HUES64 (cell line): ENCODE results near the gene ABAT.

Experiments used
- H3K27ac ChIP-seq: 2 replicates; pipeline ENCODE4 v1.7.0; 2013; ENCODE audit warnings: low read depth, low read length, inconsistent platforms
- H3K27me3 ChIP-seq: 2 replicates; pipeline ENCODE4 v1.6.1; 2013; ENCODE audit warnings: mild to moderate bottlenecking, low read length; ENCODE audit not compliant: insufficient read depth
- H3K36me3 ChIP-seq: 2 replicates; pipeline ENCODE4 v1.6.1; 2013; ENCODE audit warnings: mild to moderate bottlenecking, low read length; ENCODE audit not compliant: insufficient read depth
- H3K4me1 ChIP-seq: 2 replicates; pipeline ENCODE4 v1.6.1; 2013; ENCODE audit warnings: mild to moderate bottlenecking, low read length, moderate library complexity; ENCODE audit not compliant: insufficient read depth
- H3K4me3 ChIP-seq: 2 replicates; pipeline ENCODE4 v1.5.1; 2013; ENCODE audit warnings: mild to moderate bottlenecking, low read length, moderate library complexity
- H3K9ac ChIP-seq: 2 replicates; pipeline ENCODE4 v1.6.1; 2013; ENCODE audit warnings: mild to moderate bottlenecking, low read depth, low read length
- H3K9me3 ChIP-seq: 2 replicates; pipeline ENCODE4 v1.6.1; 2013; ENCODE audit warnings: low read depth, low read length; ENCODE audit not compliant: insufficient read depth
- WGBS: fragments of 150-250, 120-280 bp; methylation state at CpG from one replicate; pipeline ENCODE4 v1.1.7; 2013; ENCODE audit warnings: missing lambda C conversion rate; 5-methylcytosine and 5-hydroxymethylcytosine counted together

Gene ABAT

DNA sequence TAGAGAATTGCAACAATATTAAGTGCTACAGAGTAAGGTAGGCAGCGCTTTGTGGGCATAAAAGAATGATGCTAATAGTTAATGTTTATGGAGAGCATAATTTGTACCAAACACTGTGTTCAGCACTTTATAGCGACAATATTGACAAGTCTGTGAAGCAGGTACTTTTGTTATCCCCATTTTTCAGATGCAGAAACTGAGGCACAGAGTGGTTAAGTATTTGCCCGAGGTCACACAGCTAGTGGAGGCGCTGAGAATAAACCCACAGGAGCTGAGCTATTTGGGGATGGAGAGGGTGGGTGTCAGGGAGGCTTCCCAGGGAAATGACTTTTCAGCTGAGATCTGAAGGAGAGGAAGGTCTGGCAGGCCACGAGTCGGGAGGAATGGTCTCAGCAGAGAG lies 83.6 kb downstream of the ABAT start:
- H3K4me3 ChIP-seq, result no peak overlapping the region
- H3K9ac ChIP-seq, result no peak overlapping the region
- no peaks in the 10 kb centered on the region for H3K4me1 ChIP-seq
- no peaks in the 10 kb centered on the region for H3K27me3 ChIP-seq
- no peak overlapping the region for H3K27ac ChIP-seq
- WGBS, result 90% methylated on average over 6 of the region's 6 CpGs
- H3K9me3 ChIP-seq, result no peaks in the 10 kb centered on the region
- no peaks in the 10 kb centered on the region for H3K36me3 ChIP-seq

DNA sequence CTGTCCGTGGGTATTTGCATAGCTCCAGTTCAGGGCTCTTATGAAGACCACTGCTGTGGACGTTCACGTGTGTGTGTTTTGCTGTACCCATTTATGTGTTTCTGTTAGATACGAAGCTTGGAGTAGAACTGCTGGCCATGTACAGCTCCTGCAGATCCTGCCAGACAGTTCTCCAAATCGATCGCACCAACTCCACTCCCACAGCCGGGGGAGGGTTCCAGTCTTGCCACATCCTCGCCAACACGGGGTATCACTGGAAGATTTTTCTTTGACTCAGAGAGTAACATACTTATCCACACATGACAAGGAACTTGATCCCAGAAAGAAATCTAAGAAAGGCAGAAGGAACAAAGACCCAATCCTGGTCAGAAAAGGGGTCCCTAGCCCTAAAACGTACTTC lies 85.6 kb downstream of the ABAT start:
- Histone ChIP-seq H3K27ac (no peak overlapping the region), H3K9me3 (no peaks in the 10 kb centered on the region), H3K27me3 (no peaks in the 10 kb centered on the region), H3K9ac (no peak overlapping the region), H3K36me3 (no peaks in the 10 kb centered on the region), H3K4me3 (no peak overlapping the region), H3K4me1 (peaks cover 9% of the 10 kb centered on the region)
- 94% methylated on average over 10 of the region's 10 CpGs for WGBS

DNA sequence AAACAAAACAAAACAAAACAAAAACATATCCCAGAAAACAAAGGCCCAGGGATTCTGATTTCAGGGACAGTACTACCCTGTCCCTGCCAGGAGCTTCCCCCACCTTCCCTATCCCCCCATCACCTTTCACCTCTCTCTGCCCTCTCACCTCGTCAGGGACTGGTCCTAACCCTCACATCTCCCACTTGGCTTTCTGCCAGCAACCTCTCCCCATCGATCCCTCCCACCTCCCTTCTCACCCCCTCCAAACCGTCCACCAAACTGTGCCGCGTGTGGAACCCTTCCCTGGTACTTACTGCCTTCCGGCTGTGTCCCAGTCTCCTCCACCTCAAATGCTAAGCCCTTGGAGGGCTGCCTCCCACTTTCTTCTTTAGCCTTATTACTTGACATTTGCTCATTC lies 86.7 kb downstream of the ABAT start:
- Histone ChIP-seq H3K4me3 (no peak overlapping the region), H3K4me1 (peaks cover 9% of the 10 kb centered on the region), H3K27me3 (no peaks in the 10 kb centered on the region), H3K36me3 (no peaks in the 10 kb centered on the region), H3K9ac (no peak overlapping the region), H3K27ac (no peak overlapping the region), H3K9me3 (no peaks in the 10 kb centered on the region)
- WGBS, result 89% methylated on average over 6 of the region's 6 CpGs

DNA sequence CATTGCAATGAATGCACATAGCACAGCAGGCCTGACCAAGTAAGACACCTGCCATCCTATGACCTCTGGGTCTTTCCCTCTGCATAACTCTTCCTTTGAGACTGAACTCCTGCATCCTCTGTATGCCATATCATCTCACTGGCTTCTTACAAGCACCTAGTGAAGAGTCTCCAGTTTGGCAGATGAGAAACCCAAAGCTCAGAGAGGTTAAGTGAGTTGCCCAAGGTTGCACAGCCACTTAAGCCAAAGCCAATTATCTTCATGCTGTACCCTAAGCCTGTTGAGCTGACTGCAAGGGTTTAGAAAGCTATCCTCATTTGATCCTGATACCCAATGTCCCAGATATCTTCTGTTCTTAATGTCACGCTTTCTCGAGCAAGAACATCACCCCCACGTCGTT lies 87.8 kb downstream of the ABAT start:
- H3K9me3 ChIP-seq, result no peaks in the 10 kb centered on the region
- H3K27me3 ChIP-seq, result no peaks in the 10 kb centered on the region
- H3K27ac ChIP-seq, result no peak overlapping the region
- no peaks in the 10 kb centered on the region for H3K36me3 ChIP-seq
- 96% methylated on average over 4 of the region's 4 CpGs for WGBS
- peaks cover 9% of the 10 kb centered on the region for H3K4me1 ChIP-seq
- no peak overlapping the region for H3K9ac ChIP-seq
- H3K4me3 ChIP-seq, result no peak overlapping the region

DNA sequence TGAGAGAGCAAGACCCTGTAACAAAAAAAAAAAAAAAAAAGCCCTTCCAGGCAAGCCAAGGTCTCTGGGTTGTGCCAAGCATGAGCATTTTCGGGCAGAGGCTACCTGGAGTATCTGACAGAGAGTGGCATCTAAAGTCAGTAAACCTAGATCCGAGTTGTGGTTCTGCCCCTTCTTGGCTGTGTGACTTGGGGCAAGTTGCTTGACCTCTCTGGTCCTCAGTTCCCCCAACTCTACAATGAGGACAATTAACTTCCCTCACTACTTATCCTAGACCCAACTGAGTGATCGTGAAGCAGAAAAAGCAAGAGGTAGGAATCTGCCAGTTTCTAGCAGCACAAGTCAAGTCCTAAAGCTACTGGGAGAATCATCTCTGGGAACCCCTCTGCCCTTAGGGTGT lies 88.7 kb downstream of the ABAT start:
- no peak overlapping the region for H3K27ac ChIP-seq
- no peak overlapping the region for H3K4me3 ChIP-seq
- peaks cover 9% of the 10 kb centered on the region for H3K4me1 ChIP-seq
- H3K27me3 ChIP-seq, result no peaks in the 10 kb centered on the region
- H3K36me3 ChIP-seq, result no peaks in the 10 kb centered on the region
- H3K9ac ChIP-seq, result no peak overlapping the region
- no peaks in the 10 kb centered on the region for H3K9me3 ChIP-seq
- WGBS, result 90% methylated on average over 3 of the region's 3 CpGs

DNA sequence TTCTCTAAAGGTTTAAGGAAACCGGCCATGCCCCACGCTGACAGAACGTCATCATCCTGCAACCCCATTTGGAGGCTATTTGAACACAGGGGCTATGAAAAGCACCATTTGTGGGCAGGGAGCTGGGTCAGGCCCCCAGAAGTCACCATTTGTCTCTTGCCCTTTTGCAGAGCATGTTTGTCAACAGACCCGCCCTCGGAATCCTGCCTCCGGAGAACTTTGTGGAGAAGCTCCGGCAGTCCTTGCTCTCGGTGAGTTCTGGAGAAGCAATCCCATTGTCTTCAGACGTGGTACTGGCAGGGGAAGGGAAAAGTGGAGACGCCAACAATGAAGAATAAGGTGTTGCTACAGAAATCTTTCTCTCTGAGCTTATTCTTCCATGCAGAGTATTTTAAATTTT lies 89.5 kb downstream of the ABAT start:
- H3K36me3 ChIP-seq, result no peaks in the 10 kb centered on the region
- no peak overlapping the region for H3K4me3 ChIP-seq
- peaks cover 9% of the 10 kb centered on the region for H3K4me1 ChIP-seq
- no peaks in the 10 kb centered on the region for H3K27me3 ChIP-seq
- WGBS, result 41% methylated on average over 10 of the region's 10 CpGs
- no peak overlapping the region; the same call in 1 of the 2 replicates for H3K9ac ChIP-seq
- no peaks in the 10 kb centered on the region for H3K9me3 ChIP-seq
- no peak overlapping the region for H3K27ac ChIP-seq

DNA sequence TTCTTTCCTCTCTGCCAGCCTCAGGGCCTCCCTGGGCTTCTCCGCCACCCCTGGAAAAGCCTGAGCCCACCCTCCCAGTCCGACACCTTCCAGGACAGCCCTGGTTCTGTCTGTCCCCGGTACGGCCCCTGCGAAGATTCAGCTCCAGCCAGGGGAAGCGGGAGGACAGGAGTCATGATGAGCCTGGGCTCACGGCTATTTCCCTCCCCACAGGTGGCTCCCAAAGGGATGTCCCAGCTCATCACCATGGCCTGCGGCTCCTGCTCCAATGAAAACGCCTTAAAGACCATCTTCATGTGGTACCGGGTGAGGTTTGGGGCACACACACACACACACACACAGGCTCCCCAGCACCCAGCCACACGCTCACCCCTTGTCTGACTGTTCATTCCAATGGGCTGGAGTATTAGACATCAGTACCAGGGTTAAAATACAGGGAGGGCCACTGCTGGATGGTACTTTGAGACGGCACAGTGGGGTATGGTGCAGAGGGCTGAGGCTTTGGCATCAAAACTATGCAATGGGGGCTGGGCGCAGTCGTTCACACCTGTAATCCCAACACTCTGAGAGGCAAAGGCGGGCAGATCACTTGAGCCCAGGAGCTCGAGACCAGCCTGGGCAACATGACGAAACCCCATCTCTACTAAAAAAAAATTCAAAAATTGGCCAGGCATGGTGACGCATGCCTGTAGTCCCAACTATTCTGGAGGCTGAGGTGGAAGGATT lies 90.3 kb downstream of the ABAT start:
- WGBS, result 79% methylated on average over 18 of the region's 18 CpGs

DNA sequence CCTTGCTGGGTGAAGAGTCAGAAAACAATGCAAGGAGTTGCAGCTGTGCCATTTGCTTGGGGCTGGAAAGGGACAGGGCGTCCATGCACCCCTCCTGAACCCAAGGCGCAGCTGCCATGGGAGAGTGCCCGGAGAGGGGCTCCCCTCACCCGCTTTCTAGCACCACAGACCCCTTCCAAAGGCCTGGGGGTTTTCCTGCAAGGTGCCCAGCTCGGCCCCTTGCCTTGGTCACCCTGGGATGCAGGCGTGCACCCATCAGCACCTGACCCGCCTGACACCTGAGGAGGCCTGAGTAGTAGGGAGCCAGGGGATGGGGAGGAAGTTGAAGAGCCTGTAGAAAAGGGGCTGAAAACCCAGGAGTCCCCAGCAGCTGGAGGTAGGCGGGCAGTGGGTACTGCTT lies 92.8 kb downstream of the ABAT start:
- 93% methylated on average over 8 of the region's 8 CpGs for WGBS
- no peaks in the 10 kb centered on the region for H3K27me3 ChIP-seq

More for the DNA sequence above, 90.3 kb downstream of the ABAT start:
- H3K4me3 ChIP-seq, result no peak overlapping the region
- H3K27me3 ChIP-seq, result no peaks in the 10 kb centered on the region
- no peaks in the 10 kb centered on the region for H3K36me3 ChIP-seq
- no peak overlapping the region for H3K9ac ChIP-seq
- H3K4me1 ChIP-seq, result peaks cover 9% of the 10 kb centered on the region
- no peaks in the 10 kb centered on the region for H3K9me3 ChIP-seq
- no peak overlapping the region for H3K27ac ChIP-seq

DNA sequence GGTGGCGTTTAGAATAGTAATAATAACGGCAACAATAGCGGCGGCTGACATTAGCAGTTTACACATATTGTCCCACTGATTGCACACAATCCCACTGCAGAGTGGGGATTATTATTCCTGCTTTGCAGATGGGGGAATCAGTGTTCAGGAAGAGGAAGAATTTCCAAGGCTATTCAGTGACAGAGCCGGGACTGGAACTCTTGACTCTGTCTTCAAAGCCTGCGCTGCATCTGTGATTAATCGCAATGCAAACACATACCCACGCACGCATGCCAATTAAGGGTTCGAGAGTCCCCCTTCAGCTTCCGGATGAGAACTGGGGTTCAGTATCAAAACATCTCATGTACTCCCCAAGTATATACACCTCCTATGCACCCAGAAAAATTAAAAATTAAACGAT lies 93.9 kb downstream of the ABAT start:
- Histone ChIP-seq H3K4me1 (peaks cover 9% of the 10 kb centered on the region), H3K27ac (no peak overlapping the region), H3K36me3 (no peaks in the 10 kb centered on the region), H3K9me3 (no peaks in the 10 kb centered on the region), H3K4me3 (no peak overlapping the region), H3K9ac (no peak overlapping the region), H3K27me3 (no peaks in the 10 kb centered on the region)
- WGBS, result 95% methylated on average over 12 of the region's 12 CpGs

More for the DNA sequence above, 92.8 kb downstream of the ABAT start:
- Histone ChIP-seq H3K9me3 (no peaks in the 10 kb centered on the region), H3K4me3 (no peak overlapping the region), H3K4me1 (peaks cover 9% of the 10 kb centered on the region), H3K36me3 (no peaks in the 10 kb centered on the region), H3K9ac (no peak overlapping the region), H3K27ac (no peak overlapping the region)

DNA sequence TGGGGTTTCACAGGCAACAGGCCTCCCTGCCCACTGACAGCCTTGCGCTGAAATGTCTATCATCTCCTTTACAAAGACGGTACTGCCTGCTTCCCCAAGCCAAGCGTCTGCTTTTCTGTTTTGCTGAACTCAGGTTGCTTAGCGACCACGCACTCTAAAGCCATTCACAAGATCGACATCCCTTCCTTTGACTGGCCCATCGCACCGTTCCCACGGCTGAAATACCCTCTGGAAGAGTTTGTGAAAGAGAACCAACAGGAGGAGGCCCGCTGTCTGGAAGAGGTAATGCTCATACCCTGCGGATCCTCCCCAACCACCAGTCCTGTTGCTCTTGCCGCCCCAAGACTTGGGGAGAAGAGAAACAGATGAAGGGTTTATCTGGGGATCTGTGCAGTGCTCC lies 94.3 kb downstream of the ABAT start:
- 83% methylated on average over 12 of the region's 12 CpGs for WGBS
- Histone ChIP-seq H3K9ac (no peak overlapping the region), H3K4me1 (peaks cover 7% of the 10 kb centered on the region), H3K36me3 (no peaks in the 10 kb centered on the region), H3K4me3 (no peak overlapping the region), H3K27ac (no peak overlapping the region), H3K27me3 (no peaks in the 10 kb centered on the region), H3K9me3 (no peaks in the 10 kb centered on the region)

DNA sequence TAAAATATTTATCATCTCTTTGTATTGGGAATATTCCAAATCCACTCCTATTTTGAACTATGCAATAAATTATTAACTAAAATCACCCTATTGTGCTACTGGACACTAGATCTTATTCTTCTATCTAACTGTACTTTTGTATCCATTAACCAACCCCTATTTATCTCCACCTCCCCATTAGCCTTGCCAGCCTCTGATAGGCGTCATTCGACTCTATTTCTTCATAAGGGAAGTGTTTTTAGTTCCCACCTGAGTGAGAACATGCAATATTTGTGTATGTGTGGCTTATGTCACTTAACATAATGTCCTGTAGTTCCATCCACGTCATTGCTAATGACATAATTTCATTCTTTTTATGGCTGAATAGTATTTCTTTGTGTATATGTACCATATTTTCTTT lies 99.1 kb downstream of the ABAT start:
- Histone ChIP-seq H3K27ac (no peak overlapping the region), H3K27me3 (no peaks in the 10 kb centered on the region), H3K9me3 (no peaks in the 10 kb centered on the region), H3K4me3 (no peak overlapping the region), H3K36me3 (no peaks in the 10 kb centered on the region), H3K4me1 (no peaks in the 10 kb centered on the region), H3K9ac (no peak overlapping the region)
- WGBS, result 77% methylated on average over 2 of the region's 3 CpGs

DNA sequence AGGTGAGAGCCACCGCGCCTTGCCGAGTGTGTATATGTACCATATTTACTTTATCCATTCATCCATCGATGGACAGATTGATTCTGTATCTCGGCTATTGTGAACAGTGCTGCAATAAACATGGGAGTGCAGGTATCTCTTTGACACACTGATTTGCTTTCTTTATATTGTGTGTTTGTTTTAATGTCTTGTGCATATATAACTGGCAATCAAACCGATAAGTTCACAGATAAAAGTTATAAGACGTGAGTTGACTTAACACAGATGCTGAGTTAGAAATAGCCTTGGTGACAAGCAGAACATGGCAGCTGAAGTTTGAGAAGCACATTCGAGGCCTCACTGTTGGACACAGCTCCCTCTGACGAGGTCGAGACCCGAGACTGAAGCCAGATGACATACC lies 99.8 kb downstream of the ABAT start:
- no peaks in the 10 kb centered on the region for H3K9me3 ChIP-seq
- no peaks in the 10 kb centered on the region for H3K27me3 ChIP-seq
- no peaks in the 10 kb centered on the region for H3K4me1 ChIP-seq
- no peak overlapping the region for H3K4me3 ChIP-seq
- WGBS, result 93% methylated on average over 11 of the region's 11 CpGs
- H3K36me3 ChIP-seq, result no peaks in the 10 kb centered on the region
- no peak overlapping the region for H3K9ac ChIP-seq
- H3K27ac ChIP-seq, result no peak overlapping the region
